GM21576 (cell line): ENCODE measurements around the gene CMTR2.

ENCODE experiments used
- ATAC-seq: cut with Tn5 transposase; IDR thresholded peaks from one replicate; pipeline ENCODE4 v1.9.1; 2021; ENCODE audit warnings: mild to moderate bottlenecking, moderate library complexity; ENCODE audit not compliant: unreplicated experiment

The CMTR2 gene

GRCh38 chr16:71282943-71283342 is 6.3 kb downstream of the CMTR2 start:
- no peak for ATAC-seq

GRCh38 chr16:71276589-71277334 is 12.4 kb downstream of the CMTR2 start:
- ATAC-seq, result no peak

GRCh38 chr16:71273384-71273783 is 15.8 kb downstream of the CMTR2 start:
- ATAC-seq, result no peak

- ATAC-seq, result no peak
Measured at GRCh38 chr16:71264299-71264698, 24.9 kb downstream of the CMTR2 start.

- ATAC-seq, result no peak
Measured at GRCh38 chr16:71263582-71263981, 25.6 kb downstream of the CMTR2 start.

GRCh38 chr16:71262391-71262790 is 26.8 kb downstream of the CMTR2 start:
- ATAC-seq, result no peak

- no peak for ATAC-seq
Measured at GRCh38 chr16:71260995-71261394, 28.2 kb downstream of the CMTR2 start.

GRCh38 chr16:71259086-71259485 is 30.1 kb downstream of the CMTR2 start:
- ATAC-seq, result no peak

- ATAC-seq, result no peak
Measured at GRCh38 chr16:71258372-71258771, 30.8 kb downstream of the CMTR2 start.

GRCh38 chr16:71257768-71258167 is 31.4 kb downstream of the CMTR2 start:
- ATAC-seq, result no peak

GRCh38 chr16:71255721-71256120 is 33.5 kb downstream of the CMTR2 start:
- ATAC-seq, result no peak

GRCh38 chr16:71254832-71255525 is 34.2 kb downstream of the CMTR2 start:
- ATAC-seq, result no peak

- no peak for ATAC-seq
Measured at GRCh38 chr16:71250461-71251235, 38.6 kb downstream of the CMTR2 start.

- no peak for ATAC-seq
Measured at GRCh38 chr16:71249399-71249798, 39.8 kb downstream of the CMTR2 start.

GRCh38 chr16:71247478-71247877 is 41.7 kb downstream of the CMTR2 start:
- ATAC-seq, result no peak

GRCh38 chr16:71246309-71246708 is 42.9 kb downstream of the CMTR2 start:
- ATAC-seq, result no peak

- ATAC-seq, result no peak
Measured at GRCh38 chr16:71244521-71244920, 44.7 kb downstream of the CMTR2 start.

- no peak for ATAC-seq
Measured at GRCh38 chr16:71242601-71243000, 46.6 kb downstream of the CMTR2 start.

GRCh38 chr16:71242036-71242435 is 47.2 kb downstream of the CMTR2 start:
- ATAC-seq, result no peak
